Uterus (tissue), 4 donors: ENCODE results near the gene GLP2R. TPM values are rescaled to one million over a fixed set of nuclear protein-coding genes. Genes with fewer than 3 reads are reported as not detected.

Experiments
- DNase-seq, 2 donors: peaks; one replicate each; pipeline ENCODE4 v3.0.0-alpha.2; 2019 to 2020
- H3K27ac ChIP-seq, 2 donors: fragments of 200-600 bp; sonication (generic); 1 replicate in 1 of 2; 2 replicates in 1 of 2; pipeline ENCODE4 v1.5.1; 2016 to 2018
- H3K27me3 ChIP-seq, 2 donors: fragments of 200-600 bp; sonication (generic); one replicate each; pipeline ENCODE4 v1.5.1; 2018 to 2019; ENCODE audit warnings: control low read depth in 1 of 2
- H3K36me3 ChIP-seq, 2 donors: fragments of 200-600 bp; sonication (generic); one replicate each; pipeline ENCODE4 v1.5.1; 2019; ENCODE audit warnings: control low read depth in 1 of 2
- H3K4me1 ChIP-seq, 2 donors: fragments of 200-600 bp; sonication (generic); one replicate each; pipeline ENCODE4 v1.5.1; 2018 to 2019; ENCODE audit warnings: control low read depth in 1 of 2
- H3K4me3 ChIP-seq, 2 donors: fragments of 200-600 bp; sonication (generic); 1 replicate in 1 of 2; 2 replicates in 1 of 2; pipeline ENCODE4 v1.5.1; 2018 to 2019; ENCODE audit warnings: mild to moderate bottlenecking in 1 of 2
- H3K9me3 ChIP-seq, 2 donors: fragments of 200-600 bp; sonication (generic); one replicate each; pipeline ENCODE4 v1.5.1; 2019; ENCODE audit warnings: control low read depth in 1 of 2
- POLR2A ChIP-seq, 2 donors: fragments of 450-650 bp; IDR thresholded peaks; one replicate each; pipeline ENCODE4 v1.6.1; 2016; ENCODE audit warnings: antibody characterized with exemption in 2 of 2, mild to moderate bottlenecking in 1 of 2, moderate library complexity in 1 of 2
- intact Hi-C: fragments of 100-400 bp; cut with DNase I; formaldehyde crosslinking; loops from one replicate; pipeline ENCODE4 v1.15.1; 2023; ENCODE audit warnings: low total_unique reads
- total RNA-seq, 4 donors: library from RNA; depleted of rRNA in 3 of 4; stranded (reverse); fragments of >200 nt in 3 of 4; gene quantifications; one replicate each; pipeline versions ENCODE4 v1.1.0 to v1.2.4, GENCODE V29; 2014 to 2023
- TF ChIP-seq, protein P1 (sequence below), 4 experiments: fragments of 200-600 bp in 2 of 4; fragments of 450-650 bp in 2 of 4; sonication (generic) in 2 of 4; IDR thresholded peaks; one replicate each; pipeline ENCODE4 v1.5.1; 2016 to 2019; ENCODE audit warnings: antibody characterized with exemption in 4 of 4, mild to moderate bottlenecking in 2 of 4, moderate library complexity in 1 of 4
- donor health status: DM: yes; HTN: yes; CAD: no.

The GLP2R gene
- total RNA-seq, 4 donors from 2014 or later: under 0.01 to 12.7 (median 0.43) TPM

DNA sequence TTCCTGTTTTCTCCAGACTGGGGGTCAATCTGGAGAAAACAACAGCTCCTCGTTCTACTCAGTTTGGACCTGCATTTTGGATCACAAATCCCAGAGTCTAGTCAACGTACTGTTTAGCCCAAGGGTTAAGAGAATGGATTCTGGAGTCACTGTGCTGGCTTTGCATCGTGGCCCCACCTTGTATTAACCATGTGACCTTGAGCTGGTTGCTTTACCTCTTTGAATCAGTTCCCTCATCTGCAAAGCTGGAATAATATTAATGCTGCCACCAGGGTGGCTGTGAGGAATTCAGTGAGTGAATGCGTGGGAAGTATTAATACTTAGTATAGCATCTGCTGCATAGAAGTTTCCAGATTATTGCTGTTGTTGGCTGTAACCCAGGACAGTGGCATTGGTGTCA is 23.0 kb upstream of the GLP2R start:
- no peak for DNase-seq
- Histone ChIP-seq H3K36me3 (no peaks in the 10 kb centered on the region), H3K4me3 (no peak overlapping the region), H3K27me3 (no peaks in the 10 kb centered on the region), H3K4me1 (no peaks in the 10 kb centered on the region), H3K9me3 (no peaks in the 10 kb centered on the region), H3K27ac (no peak overlapping the region)
- intact Hi-C loops: no loop called here
- TF ChIP-seq, protein P1, sequence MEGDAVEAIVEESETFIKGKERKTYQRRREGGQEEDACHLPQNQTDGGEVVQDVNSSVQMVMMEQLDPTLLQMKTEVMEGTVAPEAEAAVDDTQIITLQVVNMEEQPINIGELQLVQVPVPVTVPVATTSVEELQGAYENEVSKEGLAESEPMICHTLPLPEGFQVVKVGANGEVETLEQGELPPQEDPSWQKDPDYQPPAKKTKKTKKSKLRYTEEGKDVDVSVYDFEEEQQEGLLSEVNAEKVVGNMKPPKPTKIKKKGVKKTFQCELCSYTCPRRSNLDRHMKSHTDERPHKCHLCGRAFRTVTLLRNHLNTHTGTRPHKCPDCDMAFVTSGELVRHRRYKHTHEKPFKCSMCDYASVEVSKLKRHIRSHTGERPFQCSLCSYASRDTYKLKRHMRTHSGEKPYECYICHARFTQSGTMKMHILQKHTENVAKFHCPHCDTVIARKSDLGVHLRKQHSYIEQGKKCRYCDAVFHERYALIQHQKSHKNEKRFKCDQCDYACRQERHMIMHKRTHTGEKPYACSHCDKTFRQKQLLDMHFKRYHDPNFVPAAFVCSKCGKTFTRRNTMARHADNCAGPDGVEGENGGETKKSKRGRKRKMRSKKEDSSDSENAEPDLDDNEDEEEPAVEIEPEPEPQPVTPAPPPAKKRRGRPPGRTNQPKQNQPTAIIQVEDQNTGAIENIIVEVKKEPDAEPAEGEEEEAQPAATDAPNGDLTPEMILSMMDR (IDR thresholded peaks at IDR 0.05): no peak
- no peak for TF ChIP-seq POLR2A (IDR thresholded peaks at IDR 0.05)

DNA sequence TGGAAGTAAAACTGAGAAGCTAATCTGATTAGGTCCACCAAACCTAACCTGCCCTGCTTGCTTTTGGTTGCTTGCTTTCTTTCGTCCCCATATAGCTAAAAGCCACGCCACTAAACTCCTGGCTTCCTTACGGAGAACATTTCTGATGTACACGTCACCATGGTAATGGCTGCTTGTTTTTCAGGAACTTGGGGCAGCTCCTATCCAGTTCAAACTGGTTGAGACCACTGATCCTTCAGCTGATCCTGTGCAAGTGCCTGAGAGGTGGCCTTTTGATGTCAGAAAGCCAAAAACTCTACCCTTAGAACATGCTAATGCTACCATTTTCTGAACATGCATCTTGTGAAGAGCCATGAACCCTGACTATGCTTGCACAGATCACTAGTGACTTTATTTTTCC is 20.0 kb upstream of the GLP2R start:
- H3K27ac ChIP-seq: no peak overlapping the region
- no peak for TF ChIP-seq POLR2A (IDR thresholded peaks at IDR 0.05)
- TF ChIP-seq, protein P1 (IDR thresholded peaks at IDR 0.05): no peak
- no peak for DNase-seq
- H3K9me3 ChIP-seq: no peaks in the 10 kb centered on the region
- no peaks in the 10 kb centered on the region for H3K27me3 ChIP-seq
- no peaks in the 10 kb centered on the region for H3K4me1 ChIP-seq
- intact Hi-C loops: no loop called here
- H3K36me3 ChIP-seq: no peaks in the 10 kb centered on the region
- H3K4me3 ChIP-seq: no peak overlapping the region

DNA sequence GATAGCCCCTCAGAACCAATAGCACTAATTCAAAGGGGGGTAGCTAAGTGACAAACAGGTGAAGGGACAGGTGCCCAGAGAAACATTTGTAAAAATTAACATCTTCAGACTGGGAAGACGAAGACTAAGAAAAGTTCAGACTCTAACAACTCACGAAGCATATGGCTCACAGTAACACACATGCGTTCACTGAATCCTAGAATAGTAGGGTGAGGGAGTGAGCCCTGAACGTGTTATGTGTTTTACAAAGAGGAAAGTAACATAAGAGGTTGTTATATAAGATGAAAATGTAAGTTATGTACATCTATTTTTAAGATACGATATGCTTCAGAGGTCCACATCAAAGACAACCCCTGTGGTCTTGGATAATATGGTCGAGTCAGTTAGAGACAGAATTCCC is 19.0 kb upstream of the GLP2R start:
- intact Hi-C loops: no loop called here

DNA sequence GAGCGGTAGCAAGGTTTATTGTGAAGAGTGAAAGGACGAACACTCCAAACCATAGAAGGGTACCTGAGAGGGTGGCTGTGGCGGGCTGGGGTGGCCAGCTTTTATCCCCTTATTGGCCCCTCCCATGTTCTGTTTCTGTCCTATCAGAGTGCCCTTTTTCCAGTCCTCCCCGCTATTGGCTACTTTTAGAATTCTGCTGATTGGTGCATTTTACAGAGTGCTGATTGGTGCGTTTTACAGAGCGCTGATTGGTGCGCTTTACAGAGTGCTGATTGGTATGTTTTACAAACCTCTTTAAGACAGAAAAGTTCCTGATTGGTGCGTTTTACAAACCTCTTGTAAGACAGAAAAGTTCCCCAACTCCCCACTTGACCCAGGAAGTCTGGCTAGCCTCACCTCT is 16.3 kb upstream of the GLP2R start:
- Histone ChIP-seq H3K27me3 (no peaks in the 10 kb centered on the region), H3K27ac (no peak overlapping the region), H3K4me1 (no peaks in the 10 kb centered on the region), H3K9me3 (no peaks in the 10 kb centered on the region), H3K36me3 (no peaks in the 10 kb centered on the region), H3K4me3 (no peak overlapping the region)
- intact Hi-C loops: no loop called here
- DNase-seq: no peak
- TF ChIP-seq POLR2A (IDR thresholded peaks at IDR 0.05): no peak
- TF ChIP-seq, protein P1 (IDR thresholded peaks at IDR 0.05): no peak

More for the DNA sequence above, 19.0 kb upstream of the GLP2R start:
- TF ChIP-seq, protein P1 (IDR thresholded peaks at IDR 0.05): no peak
- TF ChIP-seq POLR2A (IDR thresholded peaks at IDR 0.05): no peak
- Histone ChIP-seq H3K9me3 (no peaks in the 10 kb centered on the region), H3K4me1 (no peaks in the 10 kb centered on the region), H3K27ac (no peak overlapping the region), H3K36me3 (no peaks in the 10 kb centered on the region), H3K27me3 (no peaks in the 10 kb centered on the region), H3K4me3 (no peak overlapping the region)
- DNase-seq: no peak

DNA sequence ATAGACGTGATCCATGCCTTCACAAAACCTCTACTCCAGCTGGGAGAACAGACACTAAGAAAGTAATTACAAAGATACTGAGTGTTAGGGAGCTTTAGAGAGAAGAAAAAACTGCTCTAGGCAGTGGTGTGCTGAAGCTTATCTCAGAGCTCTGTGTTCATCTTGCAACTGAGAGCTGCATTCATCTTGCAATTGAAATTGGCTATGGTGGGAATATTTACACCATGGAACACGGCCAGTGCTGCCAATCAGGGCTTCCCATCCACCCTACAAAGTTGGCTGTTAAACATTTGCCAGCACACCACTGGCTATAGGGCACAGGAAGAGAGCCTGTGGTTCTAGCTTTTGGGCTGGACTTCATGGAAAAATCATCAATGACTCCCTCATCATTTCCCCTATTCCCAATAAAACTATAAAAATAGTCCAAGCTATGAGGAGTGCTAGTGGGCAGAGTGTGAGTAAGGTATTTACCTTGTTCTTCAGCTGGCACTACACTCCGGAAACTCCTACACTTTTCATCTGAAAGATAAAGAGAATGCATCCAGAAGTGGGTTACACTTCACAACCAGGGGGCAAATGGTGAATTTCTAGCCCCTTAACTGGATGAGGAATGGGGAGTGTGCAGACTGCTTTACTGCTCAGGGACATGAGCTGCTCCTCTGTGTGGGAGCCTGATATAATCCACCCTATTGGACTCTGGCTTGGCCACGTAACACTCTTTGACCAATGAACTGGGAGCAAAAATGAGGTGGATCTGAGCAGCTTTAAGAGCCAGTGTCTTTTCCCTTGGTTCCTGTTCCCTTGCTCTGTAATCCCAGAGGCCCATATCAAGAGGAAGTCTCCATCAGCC is 15.4 kb upstream of the GLP2R start:
- DNase-seq: no peak
- TF ChIP-seq, protein P1 (IDR thresholded peaks at IDR 0.05): no peak
- TF ChIP-seq POLR2A (IDR thresholded peaks at IDR 0.05): no peak
- H3K9me3 ChIP-seq: no peaks in the 10 kb centered on the region
- H3K36me3 ChIP-seq: no peaks in the 10 kb centered on the region
- no peak overlapping the region for H3K27ac ChIP-seq
- H3K27me3 ChIP-seq: no peaks in the 10 kb centered on the region
- H3K4me3 ChIP-seq: no peak overlapping the region
- no peaks in the 10 kb centered on the region for H3K4me1 ChIP-seq
- intact Hi-C loops: no loop called here
